ENCODE results near the gene EGF.

Gene EGF

GRCh38 chr4:109973529-109973905 is 60.8 kb downstream of the EGF start:
- TF ChIP-seq ZFX (IDR thresholded peaks at IDR 0.05) (no peak), CTCF (conservative IDR thresholded peaks at IDR 0.05) (no peak)

GRCh38 chr4:109976189-109976588 is 63.5 kb downstream of the EGF start:
- TF ChIP-seq ZFX (IDR thresholded peaks at IDR 0.05) = no peak
- no peak for TF ChIP-seq CTCF (conservative IDR thresholded peaks at IDR 0.05)
- H3K27ac ChIP-seq = no peak overlapping the region

More at GRCh38 chr4:109973529-109973905, 60.8 kb downstream of the EGF start:
- peak overlapping the region; percentile 31; the same call in 1 of the 2 replicates for H3K27ac ChIP-seq

- TF ChIP-seq CTCF (conservative IDR thresholded peaks at IDR 0.05) (peak; percentile 78), ZFX (IDR thresholded peaks at IDR 0.05) (no peak)
- no peak overlapping the region for H3K27ac ChIP-seq
These were observed 65.3 kb downstream of the EGF start for GRCh38 chr4:109977854-109978501.

DNA sequence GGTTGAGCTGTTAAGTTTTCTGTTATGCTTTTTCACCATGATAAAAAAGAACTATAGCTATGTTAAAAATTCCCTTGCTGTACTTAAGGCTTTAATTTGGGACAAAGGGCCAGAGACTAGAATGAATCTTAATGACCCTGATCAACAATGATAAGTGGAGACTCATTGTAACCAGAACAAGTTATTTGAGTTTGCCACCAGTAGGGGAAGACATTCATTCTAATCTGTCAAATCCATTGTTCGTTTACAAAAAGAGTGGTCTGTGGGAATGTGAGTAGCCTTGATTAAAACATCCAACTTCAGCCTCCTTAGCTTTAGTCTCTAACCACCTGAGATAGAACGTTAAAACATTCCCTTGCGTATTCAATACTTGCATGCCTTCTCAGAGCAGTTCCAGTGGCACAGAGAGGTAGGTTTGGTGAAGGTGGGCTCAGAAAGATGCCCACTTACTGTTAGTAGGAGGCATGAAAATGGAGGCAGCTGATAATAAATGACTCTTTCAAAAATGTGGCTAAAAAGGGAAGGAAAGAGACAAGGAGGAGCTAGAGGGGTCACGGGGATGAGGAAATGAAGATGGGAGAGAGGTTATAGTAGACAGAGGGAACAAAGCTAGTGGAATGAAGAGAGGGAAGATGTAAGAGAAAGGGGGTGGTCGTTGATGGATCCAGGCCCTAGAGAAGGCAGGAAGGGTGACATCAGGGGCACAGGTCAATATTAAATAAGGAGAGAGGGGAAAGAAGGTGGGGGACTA is 66.2 kb downstream of the EGF start:
- H3K27ac ChIP-seq = no peak overlapping the region
- TF ChIP-seq CTCF (conservative IDR thresholded peaks at IDR 0.05) = no peak
- no peak for TF ChIP-seq ZFX (IDR thresholded peaks at IDR 0.05)

DNA sequence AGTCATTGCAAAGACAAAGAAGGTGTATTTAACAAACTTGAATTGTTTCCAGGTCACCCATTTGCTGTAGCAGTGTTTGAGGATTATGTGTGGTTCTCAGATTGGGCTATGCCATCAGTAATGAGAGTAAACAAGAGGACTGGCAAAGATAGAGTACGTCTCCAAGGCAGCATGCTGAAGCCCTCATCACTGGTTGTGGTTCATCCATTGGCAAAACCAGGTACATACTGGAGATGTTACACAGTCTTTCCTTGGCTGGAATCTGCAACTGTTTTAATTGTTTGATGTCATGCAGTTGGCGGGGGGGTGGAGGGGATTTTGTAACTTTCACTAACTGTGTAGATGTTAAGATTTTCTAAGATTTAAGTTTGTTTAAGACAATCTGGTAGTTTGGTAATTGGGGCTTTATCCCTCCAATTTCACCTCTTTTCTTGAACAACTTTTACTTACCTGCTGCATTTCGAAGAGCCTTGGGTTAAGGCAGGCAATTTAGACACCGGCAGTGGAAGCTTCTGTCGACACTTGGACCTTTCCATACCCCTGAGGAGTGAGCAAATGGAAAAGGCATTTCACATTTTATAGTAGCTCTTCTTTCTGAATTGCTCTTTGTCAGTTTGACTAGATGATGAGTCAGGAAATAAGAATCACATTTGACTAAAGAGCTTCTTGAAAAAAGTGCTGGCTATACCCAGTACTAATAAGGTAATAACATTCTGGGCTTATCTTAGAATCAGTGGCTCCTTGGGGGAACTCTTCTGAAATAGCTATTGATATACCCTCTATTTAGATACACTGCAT is 67.4 kb downstream of the EGF start:
- no peak overlapping the region for H3K27ac ChIP-seq
- no peak for TF ChIP-seq ZFX (IDR thresholded peaks at IDR 0.05)
- no peak for TF ChIP-seq CTCF (conservative IDR thresholded peaks at IDR 0.05)

DNA sequence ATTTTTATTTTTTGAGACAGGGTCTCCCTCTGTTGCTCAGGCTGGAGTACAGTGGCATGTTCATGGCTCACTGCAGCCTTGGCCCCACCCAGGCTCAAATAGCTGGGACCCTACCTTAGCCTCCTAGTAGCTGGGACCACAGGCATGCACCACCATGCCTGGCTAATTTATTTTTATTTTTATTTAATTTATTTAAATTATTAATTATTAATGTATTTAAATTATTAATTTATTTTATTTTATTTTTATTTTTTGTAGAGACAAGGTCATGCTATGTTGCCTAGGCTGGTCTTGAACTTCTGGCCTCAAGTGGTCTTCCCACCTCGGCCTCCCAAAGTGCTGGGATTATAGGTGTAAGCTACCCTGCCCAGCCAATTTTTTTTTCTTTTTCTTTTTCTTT is 69.3 kb downstream of the EGF start:
- no peak for TF ChIP-seq ZFX (IDR thresholded peaks at IDR 0.05)
- no peak for TF ChIP-seq CTCF (conservative IDR thresholded peaks at IDR 0.05)
- no peak overlapping the region for H3K27ac ChIP-seq

- TF ChIP-seq ZFX (IDR thresholded peaks at IDR 0.05) (no peak), CTCF (conservative IDR thresholded peaks at IDR 0.05) (no peak)
- no peak overlapping the region for H3K27ac ChIP-seq
These were observed 69.8 kb downstream of the EGF start for GRCh38 chr4:109982521-109982920.

Data from C4-2B (cell line).